GM12892 (cell line): ENCODE measurements around the gene GIN1.

Source experiments
- POLR2A ChIP-seq: IDR thresholded peaks from 2 replicates; pipeline ENCODE4 v1.6.1; 2011; ENCODE audit warnings: low read depth, low read length, control low read depth
- POLR2AphosphoS5 ChIP-seq: IDR thresholded peaks from 2 replicates; pipeline ENCODE4 v1.6.1; 2011; ENCODE audit warnings: low read depth, low read length, control low read depth

DNA sequence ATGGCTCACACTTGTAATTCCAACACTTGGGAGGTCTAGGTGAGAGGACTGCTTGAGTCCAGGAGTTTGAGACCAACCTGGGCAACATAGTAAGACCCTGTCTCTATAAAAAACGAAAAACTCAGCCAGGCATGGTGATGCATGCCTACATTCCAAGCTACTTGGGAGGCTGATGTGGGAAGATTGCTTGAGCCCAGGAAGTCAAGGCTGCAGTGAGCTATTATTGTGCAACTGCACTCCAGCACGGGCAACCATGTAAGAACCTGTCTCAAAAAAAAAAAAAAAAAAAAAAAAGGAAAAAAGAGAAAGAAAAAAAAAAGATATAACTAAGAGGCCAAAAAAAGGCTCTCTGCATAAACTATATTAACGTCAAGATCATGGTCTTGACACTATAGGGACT is 27.3 kb downstream of the GIN1 start:
- TF ChIP-seq POLR2A (no peak), POLR2AphosphoS5 (no peak)
